SK-N-SH (cell line): ENCODE results near the gene STK11IP.

Experiments
- CHD2 ChIP-seq: fragments of 150-350 bp; IDR thresholded peaks from 2 replicates; pipeline ENCODE4 v1.6.1; 2018; ENCODE audit warnings: low read length; ENCODE audit not compliant: partially characterized antibody
- EP300 ChIP-seq, 2 experiments: IDR thresholded peaks; 2 replicates each; pipeline versions ENCODE4 v1.4.0 to v1.6.1; 2012; ENCODE audit warnings: borderline replicate concordance in 1 of 2, low read depth in 1 of 2, low read length in 1 of 2
- GABPA ChIP-seq: IDR thresholded peaks from 2 replicates; pipeline ENCODE4 v1.4.0; 2012; ENCODE audit warnings: low read depth, mild to moderate bottlenecking
- POLR2AphosphoS5 ChIP-seq: IDR thresholded peaks from 2 replicates; pipeline ENCODE4 v1.6.1; 2012; ENCODE audit warnings: low read depth, low read length
- RAD21 ChIP-seq: IDR thresholded peaks from 2 replicates; pipeline ENCODE4 v1.6.1; 2012; ENCODE audit warnings: mild to moderate bottlenecking, low read length
- RCOR1 ChIP-seq: fragments of 150-350 bp; IDR thresholded peaks from 2 replicates; pipeline ENCODE4 v1.6.1; 2017; ENCODE audit warnings: antibody characterized with exemption, low read length
- TF ChIP-seq, protein P1 (sequence below): fragments of 150-350 bp; IDR thresholded peaks from 2 replicates; pipeline ENCODE4 v1.6.1; 2016; ENCODE audit warnings: mild to moderate bottlenecking, low read depth, low read length
- TF ChIP-seq, protein P2 (sequence below): fragments of 200-600 bp; sonication (generic); IDR thresholded peaks from 2 replicates; pipeline ENCODE4 v1.6.1; 2017; ENCODE audit warnings: antibody characterized with exemption, mild to moderate bottlenecking, moderate library complexity

DNA sequence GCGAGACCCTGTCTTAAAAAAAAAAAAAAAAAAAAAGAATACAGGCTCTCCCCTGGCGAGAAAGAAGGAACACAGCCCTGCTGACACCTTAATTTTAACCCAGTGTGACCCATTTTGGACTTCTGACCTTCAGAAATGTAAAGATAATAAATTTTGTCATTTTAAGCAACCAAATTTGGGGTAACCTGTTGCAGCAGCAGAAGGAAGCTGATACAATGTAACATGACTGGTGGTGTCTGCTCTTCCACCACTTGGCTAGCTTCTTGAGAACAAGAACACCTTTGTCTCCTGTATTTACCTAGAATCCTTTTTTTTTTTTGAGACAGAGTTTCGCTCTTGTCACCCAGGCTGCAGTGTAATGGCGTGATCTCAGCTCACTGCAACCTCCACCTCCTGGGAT, 6.6 kb upstream of the STK11IP start:
- TF ChIP-seq RAD21: no peak
- no peak for TF ChIP-seq GABPA
- TF ChIP-seq, protein P1, sequence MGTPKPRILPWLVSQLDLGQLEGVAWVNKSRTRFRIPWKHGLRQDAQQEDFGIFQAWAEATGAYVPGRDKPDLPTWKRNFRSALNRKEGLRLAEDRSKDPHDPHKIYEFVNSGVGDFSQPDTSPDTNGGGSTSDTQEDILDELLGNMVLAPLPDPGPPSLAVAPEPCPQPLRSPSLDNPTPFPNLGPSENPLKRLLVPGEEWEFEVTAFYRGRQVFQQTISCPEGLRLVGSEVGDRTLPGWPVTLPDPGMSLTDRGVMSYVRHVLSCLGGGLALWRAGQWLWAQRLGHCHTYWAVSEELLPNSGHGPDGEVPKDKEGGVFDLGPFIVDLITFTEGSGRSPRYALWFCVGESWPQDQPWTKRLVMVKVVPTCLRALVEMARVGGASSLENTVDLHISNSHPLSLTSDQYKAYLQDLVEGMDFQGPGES: no peak
- TF ChIP-seq POLR2AphosphoS5: no peak
- no peak for TF ChIP-seq RCOR1
- TF ChIP-seq EP300 (IDR thresholded peaks at IDR 0.05; ENCODE audit: borderline replicate concordance in 1 of 2, low read depth in 1 of 2, low read length in 1 of 2): no peak
- TF ChIP-seq CHD2: no peak
- TF ChIP-seq, protein P2, sequence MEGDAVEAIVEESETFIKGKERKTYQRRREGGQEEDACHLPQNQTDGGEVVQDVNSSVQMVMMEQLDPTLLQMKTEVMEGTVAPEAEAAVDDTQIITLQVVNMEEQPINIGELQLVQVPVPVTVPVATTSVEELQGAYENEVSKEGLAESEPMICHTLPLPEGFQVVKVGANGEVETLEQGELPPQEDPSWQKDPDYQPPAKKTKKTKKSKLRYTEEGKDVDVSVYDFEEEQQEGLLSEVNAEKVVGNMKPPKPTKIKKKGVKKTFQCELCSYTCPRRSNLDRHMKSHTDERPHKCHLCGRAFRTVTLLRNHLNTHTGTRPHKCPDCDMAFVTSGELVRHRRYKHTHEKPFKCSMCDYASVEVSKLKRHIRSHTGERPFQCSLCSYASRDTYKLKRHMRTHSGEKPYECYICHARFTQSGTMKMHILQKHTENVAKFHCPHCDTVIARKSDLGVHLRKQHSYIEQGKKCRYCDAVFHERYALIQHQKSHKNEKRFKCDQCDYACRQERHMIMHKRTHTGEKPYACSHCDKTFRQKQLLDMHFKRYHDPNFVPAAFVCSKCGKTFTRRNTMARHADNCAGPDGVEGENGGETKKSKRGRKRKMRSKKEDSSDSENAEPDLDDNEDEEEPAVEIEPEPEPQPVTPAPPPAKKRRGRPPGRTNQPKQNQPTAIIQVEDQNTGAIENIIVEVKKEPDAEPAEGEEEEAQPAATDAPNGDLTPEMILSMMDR: no peak
